Measurements from ENCODE around the gene DHX57.
A peak's percentile ranks its signal among the peaks of the same experiment; 100 is the strongest.

DHX57 gene

GRCh38 chr2:38875576-38876367 lies at the start of gene DHX57, which contains the start of gene MORN2:
TSS of gene DHX57 (minus strand) at chr2:38875934. CDS start at chr2:38868405, 7,529 bp downstream.
TSS of gene MORN2 (plus strand) at chr2:38875976.
- TF ChIP-seq GATA1 (IDR thresholded peaks at IDR 0.05; ENCODE audit: low read depth, low read length) (no peak), POLR2A (IDR thresholded peaks at IDR 0.05; ENCODE audit: low read length) (peak; percentile 71)
- DNase-seq: peak; percentile 86 to 88

- TF ChIP-seq POLR2A (IDR thresholded peaks at IDR 0.05; ENCODE audit: low read length) (no peak), GATA1 (IDR thresholded peaks at IDR 0.05; ENCODE audit: low read depth, low read length) (no peak)
Observed at GRCh38 chr2:38922902-38923301, 47.2 kb upstream of the DHX57 start.

GRCh38 chr2:38922389-38922788 lies 46.7 kb upstream of the DHX57 start:
- no peak for TF ChIP-seq GATA1 (IDR thresholded peaks at IDR 0.05; ENCODE audit: low read depth, low read length)
- no peak for TF ChIP-seq POLR2A (IDR thresholded peaks at IDR 0.05; ENCODE audit: low read length)
- DNase-seq: no peak

More at GRCh38 chr2:38922902-38923301, 47.2 kb upstream of the DHX57 start:
- no peak for DNase-seq

- no peak for DNase-seq
- no peak for TF ChIP-seq GATA1 (IDR thresholded peaks at IDR 0.05; ENCODE audit: low read depth, low read length)
- no peak for TF ChIP-seq POLR2A (IDR thresholded peaks at IDR 0.05; ENCODE audit: low read length)
Observed at GRCh38 chr2:38912619-38913018, 36.9 kb upstream of the DHX57 start.

- no peak for DNase-seq
- TF ChIP-seq POLR2A (IDR thresholded peaks at IDR 0.05; ENCODE audit: low read length): no peak
- TF ChIP-seq GATA1 (IDR thresholded peaks at IDR 0.05; ENCODE audit: low read depth, low read length): no peak
Observed at GRCh38 chr2:38911191-38911590, 35.5 kb upstream of the DHX57 start.

GRCh38 chr2:38909872-38910271 lies 34.1 kb upstream of the DHX57 start:
- no peak for TF ChIP-seq GATA1 (IDR thresholded peaks at IDR 0.05; ENCODE audit: low read depth, low read length)
- TF ChIP-seq POLR2A (IDR thresholded peaks at IDR 0.05; ENCODE audit: low read length): no peak
- DNase-seq: no peak

GRCh38 chr2:38907743-38908562 lies 32.2 kb upstream of the DHX57 start:
- no peak for DNase-seq
- TF ChIP-seq GATA1 (IDR thresholded peaks at IDR 0.05; ENCODE audit: low read depth, low read length) (no peak), POLR2A (IDR thresholded peaks at IDR 0.05; ENCODE audit: low read length) (no peak)

- DNase-seq: no peak
- TF ChIP-seq POLR2A (IDR thresholded peaks at IDR 0.05; ENCODE audit: low read length): no peak
- no peak for TF ChIP-seq GATA1 (IDR thresholded peaks at IDR 0.05; ENCODE audit: low read depth, low read length)
Observed at GRCh38 chr2:38907242-38907641, 31.5 kb upstream of the DHX57 start.

GRCh38 chr2:38905251-38905650 lies 29.5 kb upstream of the DHX57 start:
- TF ChIP-seq GATA1 (IDR thresholded peaks at IDR 0.05; ENCODE audit: low read depth, low read length): no peak
- no peak for TF ChIP-seq POLR2A (IDR thresholded peaks at IDR 0.05; ENCODE audit: low read length)
- no peak for DNase-seq

- no peak for DNase-seq
- no peak for TF ChIP-seq POLR2A (IDR thresholded peaks at IDR 0.05; ENCODE audit: low read length)
- no peak for TF ChIP-seq GATA1 (IDR thresholded peaks at IDR 0.05; ENCODE audit: low read depth, low read length)
Observed at GRCh38 chr2:38900726-38901125, 25.0 kb upstream of the DHX57 start.

- DNase-seq: no peak
- no peak for TF ChIP-seq GATA1 (IDR thresholded peaks at IDR 0.05; ENCODE audit: low read depth, low read length)
Observed at GRCh38 chr2:38898256-38898655, 22.5 kb upstream of the DHX57 start.

- DNase-seq: no peak
- no peak for TF ChIP-seq GATA1 (IDR thresholded peaks at IDR 0.05; ENCODE audit: low read depth, low read length)
- no peak for TF ChIP-seq POLR2A (IDR thresholded peaks at IDR 0.05; ENCODE audit: low read length)
Observed at GRCh38 chr2:38892819-38893218, 17.1 kb upstream of the DHX57 start.

GRCh38 chr2:38889575-38889974 lies 13.8 kb upstream of the DHX57 start, which contains the start of gene ARHGEF33:
TSS of gene ARHGEF33 (plus strand) at chr2:38889875. CDS start at chr2:38919448, 29,573 bp downstream.
- DNase-seq: no peak
- TF ChIP-seq GATA1 (IDR thresholded peaks at IDR 0.05; ENCODE audit: low read depth, low read length): no peak
- no peak for TF ChIP-seq POLR2A (IDR thresholded peaks at IDR 0.05; ENCODE audit: low read length)

- no peak for DNase-seq
- TF ChIP-seq POLR2A (IDR thresholded peaks at IDR 0.05; ENCODE audit: low read length): no peak
- no peak for TF ChIP-seq GATA1 (IDR thresholded peaks at IDR 0.05; ENCODE audit: low read depth, low read length)
Observed at GRCh38 chr2:38889045-38889444, 13.3 kb upstream of the DHX57 start.
